ENCODE results near the gene CHMP1B.
A peak's percentile ranks its signal among the peaks of the same experiment; 100 is the strongest.

The CHMP1B gene

GRCh38 chr18:11901826-11902438 lies 50.7 kb downstream of the CHMP1B start:
- no peak for DNase-seq (ENCODE audit: low read depth, low spot score)

- DNase-seq (ENCODE audit: low read depth, low spot score) = peak; percentile 35
Observed at GRCh38 chr18:11902522-11903292, 51.5 kb downstream of the CHMP1B start.
